Skeletal muscle tissue (tissue), 4 donors: ENCODE results near the gene TBC1D12. TPM values are rescaled to one million over a fixed set of nuclear protein-coding genes. Genes with fewer than 3 reads are reported as not detected.

ENCODE experiments used
- H3K27ac ChIP-seq: one replicate; pipeline ENCODE4 v1.7.0; 2013; ENCODE audit warnings: mild to moderate bottlenecking, low read depth, low read length, inconsistent platforms
- H3K27me3 ChIP-seq, 3 donors: one replicate each; pipeline ENCODE4 v1.7.0; 2013; ENCODE audit warnings: low read length in 3 of 3; ENCODE audit not compliant: control insufficient read depth in 3 of 3, insufficient read depth in 3 of 3
- H3K36me3 ChIP-seq, 3 donors: one replicate each; pipeline ENCODE4 v1.7.0; 2013; ENCODE audit warnings: low read length in 3 of 3; ENCODE audit not compliant: control insufficient read depth in 3 of 3, insufficient read depth in 3 of 3
- H3K4me1 ChIP-seq, 3 donors: one replicate each; pipeline ENCODE4 v1.7.0; 2013; ENCODE audit warnings: low read length in 3 of 3, mild to moderate bottlenecking in 3 of 3; ENCODE audit not compliant: control insufficient read depth in 3 of 3, insufficient read depth in 3 of 3
- H3K4me3 ChIP-seq, 3 donors: one replicate each; pipeline ENCODE4 v1.7.0; 2013; ENCODE audit warnings: low read length in 3 of 3
- H3K9ac ChIP-seq, 3 donors: one replicate each; pipeline ENCODE4 v1.7.0; 2013; ENCODE audit warnings: low read length in 3 of 3, mild to moderate bottlenecking in 3 of 3, moderate library complexity in 2 of 3, low read depth in 1 of 3
- H3K9me3 ChIP-seq, 3 donors: one replicate each; pipeline ENCODE4 v1.7.0; 2013; ENCODE audit warnings: low read length in 3 of 3; ENCODE audit not compliant: control insufficient read depth in 3 of 3
- total RNA-seq: library from RNA; depleted of rRNA; stranded (reverse); fragments of >200 nt; gene quantifications from one replicate; pipeline ENCODE4 v1.2.3, GENCODE V29; 2014
- donor health status: Osteomylitis.

The TBC1D12 gene
- total RNA-seq, result 17.7 TPM

GRCh38 chr10:94402204-94402842 lies at the start of gene TBC1D12:
TBC1D12 (plus strand) TSS chr10:94402541; CDS start chr10:94402614, 73 bp downstream.
- Histone ChIP-seq H3K9me3 (no peaks in the 10 kb centered on the region), H3K36me3 (no peaks in the 10 kb centered on the region), H3K4me1 (peaks cover 0 to 12% (median 3%) of the 10 kb centered on the region in 3 donors), H3K9ac (peak within 1 kb of the TSS; percentile 83 to 89 (median 89)), H3K27ac (peak within 1 kb of the TSS; percentile 90), H3K27me3 (no peaks in the 10 kb centered on the region), H3K4me3 (peak within 1 kb of the TSS; percentile 50 to 94 (median 87))

GRCh38 chr10:94353336-94353735 lies 49.0 kb upstream of the TBC1D12 start:
- peaks cover 12 to 58% (median 34%) of the 10 kb centered on the region in 3 donors for H3K36me3 ChIP-seq
- H3K27me3 ChIP-seq, result no peaks in the 10 kb centered on the region
- H3K9ac ChIP-seq, result no peak overlapping the region
- H3K4me1 ChIP-seq, result no peaks in the 10 kb centered on the region
- H3K9me3 ChIP-seq, result no peaks in the 10 kb centered on the region
- H3K27ac ChIP-seq, result no peak overlapping the region
- H3K4me3 ChIP-seq, result no peak overlapping the region

GRCh38 chr10:94355841-94356240 lies 46.5 kb upstream of the TBC1D12 start:
- H3K27ac ChIP-seq, result no peak overlapping the region
- peaks cover 0 to 3% (median 0%) of the 10 kb centered on the region in 3 donors for H3K4me1 ChIP-seq
- no peaks in the 10 kb centered on the region for H3K27me3 ChIP-seq
- peaks cover 12 to 57% (median 27%) of the 10 kb centered on the region in 3 donors for H3K36me3 ChIP-seq
- no peak overlapping the region for H3K4me3 ChIP-seq
- H3K9me3 ChIP-seq, result no peaks in the 10 kb centered on the region
- H3K9ac ChIP-seq, result no peak overlapping the region

- Histone ChIP-seq H3K27ac (no peak overlapping the region), H3K9ac (no peak overlapping the region), H3K36me3 (peaks cover 12 to 45% (median 21%) of the 10 kb centered on the region in 3 donors), H3K4me1 (peaks cover 4 to 15% (median 12%) of the 10 kb centered on the region in 3 donors), H3K27me3 (no peaks in the 10 kb centered on the region), H3K9me3 (no peaks in the 10 kb centered on the region), H3K4me3 (no peak overlapping the region)
These were observed 45.1 kb upstream of the TBC1D12 start for GRCh38 chr10:94357193-94357592.

- Histone ChIP-seq H3K27ac (no peak overlapping the region), H3K9me3 (no peaks in the 10 kb centered on the region), H3K27me3 (no peaks in the 10 kb centered on the region), H3K4me3 (no peak overlapping the region), H3K4me1 (peaks cover 6 to 17% (median 17%) of the 10 kb centered on the region in 3 donors), H3K36me3 (peaks cover 10 to 34% (median 16%) of the 10 kb centered on the region in 3 donors), H3K9ac (no peak overlapping the region)
These were observed 43.9 kb upstream of the TBC1D12 start for GRCh38 chr10:94358480-94358879.

- H3K4me1 ChIP-seq, result peaks cover 6 to 17% (median 17%) of the 10 kb centered on the region in 3 donors
- peak overlapping the region in 1 of 3 donors; percentile 83 for H3K9ac ChIP-seq
- no peaks in the 10 kb centered on the region for H3K9me3 ChIP-seq
- H3K36me3 ChIP-seq, result peaks cover 7 to 18% (median 14%) of the 10 kb centered on the region in 3 donors
- no peaks in the 10 kb centered on the region for H3K27me3 ChIP-seq
- H3K4me3 ChIP-seq, result peak overlapping the region in 2 of 3 donors; percentile 7 to 90
- no peak overlapping the region for H3K27ac ChIP-seq
These were observed 41.1 kb upstream of the TBC1D12 start for GRCh38 chr10:94361171-94361794.

- Histone ChIP-seq H3K9me3 (no peaks in the 10 kb centered on the region), H3K4me3 (peak within 1 kb of the TSS; percentile 90 to 96 (median 94)), H3K9ac (peak within 1 kb of the TSS; percentile 83 to 94 (median 89)), H3K4me1 (peaks cover 6 to 17% (median 17%) of the 10 kb centered on the region in 3 donors), H3K27me3 (no peaks in the 10 kb centered on the region), H3K27ac (peak within 1 kb of the TSS; percentile 73), H3K36me3 (peaks cover 1 to 6% (median 5%) of the 10 kb centered on the region in 3 donors)
These were observed 39.7 kb upstream of the TBC1D12 start, which contains the start of gene NOC3L for GRCh38 chr10:94362360-94363250. NOC3L (minus strand) TSS chr10:94362939; CDS start chr10:94362838, 101 bp downstream.

- Histone ChIP-seq H3K36me3 (peaks cover 0 to 5% (median 3%) of the 10 kb centered on the region in 3 donors), H3K4me3 (peak overlapping the region; percentile 90 to 96 (median 94)), H3K27ac (no peak overlapping the region), H3K4me1 (peaks cover 6 to 17% (median 17%) of the 10 kb centered on the region in 3 donors), H3K9me3 (no peaks in the 10 kb centered on the region), H3K27me3 (no peaks in the 10 kb centered on the region), H3K9ac (peak overlapping the region; percentile 63 to 94 (median 89))
These were observed 39.1 kb upstream of the TBC1D12 start for GRCh38 chr10:94363251-94363565.

- Histone ChIP-seq H3K4me3 (no peak overlapping the region), H3K4me1 (peaks cover 6 to 17% (median 14%) of the 10 kb centered on the region in 3 donors), H3K9ac (no peak overlapping the region), H3K36me3 (no peaks in the 10 kb centered on the region), H3K9me3 (no peaks in the 10 kb centered on the region), H3K27ac (no peak overlapping the region), H3K27me3 (no peaks in the 10 kb centered on the region)
These were observed 37.9 kb upstream of the TBC1D12 start for GRCh38 chr10:94364482-94364881.
